GM12874 (cell line): ENCODE data around the gene ABHD8.

Experiments
- TF ChIP-seq, protein P1 (sequence below): IDR thresholded peaks from 2 replicates; pipeline ENCODE4 v1.5.1; 2011; ENCODE audit warnings: low read depth, mild to moderate bottlenecking, control low read depth, low read length, moderate library complexity; ENCODE audit not compliant: insufficient read depth

Gene ABHD8

DNA sequence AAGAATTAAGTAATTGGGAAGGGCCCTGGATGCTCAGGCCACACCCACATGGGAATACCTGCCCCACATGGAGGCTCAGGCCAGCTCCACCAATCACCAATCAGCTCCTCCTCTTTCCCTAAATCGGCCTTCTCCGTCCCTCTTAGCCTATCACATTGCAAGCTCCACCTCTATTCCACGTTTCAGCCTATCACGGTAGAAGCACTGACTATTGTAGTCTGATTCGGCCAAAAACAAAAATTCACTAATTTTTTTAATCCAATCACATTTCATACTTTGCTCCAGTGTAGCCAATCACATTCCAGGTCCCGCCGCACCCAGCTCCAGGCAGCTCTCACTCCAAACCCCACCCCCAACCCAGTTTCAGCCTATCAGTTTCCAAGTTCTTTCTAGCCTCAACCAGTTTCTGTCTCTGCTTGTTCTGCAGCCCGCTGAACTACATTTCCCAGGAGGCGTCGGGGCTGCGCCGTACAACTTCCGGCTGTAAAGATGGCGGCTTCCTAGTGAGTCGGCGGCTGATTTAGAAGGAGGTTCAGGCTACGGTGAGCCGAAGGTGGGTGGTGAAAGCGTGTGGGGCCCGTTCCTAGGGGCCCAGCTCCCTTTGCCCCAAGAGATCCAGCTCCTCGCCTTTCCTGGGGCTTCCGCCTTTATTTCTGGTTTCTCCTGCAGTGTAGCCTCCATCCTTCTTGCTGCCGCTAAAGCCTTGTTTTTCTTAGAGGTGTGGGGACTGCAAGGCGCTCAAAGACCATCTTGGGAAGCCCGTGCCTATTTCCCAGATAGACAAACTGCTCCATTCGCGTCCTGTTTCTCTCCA, 36.0 kb downstream of the ABHD8 start, which contains the start of gene BABAM1:
BABAM1 (plus strand) TSS at position 469 of the 814 bp plus-strand sequence. CDS start 1,364 bp downstream, outside the sequence.
- TF ChIP-seq, protein P1, sequence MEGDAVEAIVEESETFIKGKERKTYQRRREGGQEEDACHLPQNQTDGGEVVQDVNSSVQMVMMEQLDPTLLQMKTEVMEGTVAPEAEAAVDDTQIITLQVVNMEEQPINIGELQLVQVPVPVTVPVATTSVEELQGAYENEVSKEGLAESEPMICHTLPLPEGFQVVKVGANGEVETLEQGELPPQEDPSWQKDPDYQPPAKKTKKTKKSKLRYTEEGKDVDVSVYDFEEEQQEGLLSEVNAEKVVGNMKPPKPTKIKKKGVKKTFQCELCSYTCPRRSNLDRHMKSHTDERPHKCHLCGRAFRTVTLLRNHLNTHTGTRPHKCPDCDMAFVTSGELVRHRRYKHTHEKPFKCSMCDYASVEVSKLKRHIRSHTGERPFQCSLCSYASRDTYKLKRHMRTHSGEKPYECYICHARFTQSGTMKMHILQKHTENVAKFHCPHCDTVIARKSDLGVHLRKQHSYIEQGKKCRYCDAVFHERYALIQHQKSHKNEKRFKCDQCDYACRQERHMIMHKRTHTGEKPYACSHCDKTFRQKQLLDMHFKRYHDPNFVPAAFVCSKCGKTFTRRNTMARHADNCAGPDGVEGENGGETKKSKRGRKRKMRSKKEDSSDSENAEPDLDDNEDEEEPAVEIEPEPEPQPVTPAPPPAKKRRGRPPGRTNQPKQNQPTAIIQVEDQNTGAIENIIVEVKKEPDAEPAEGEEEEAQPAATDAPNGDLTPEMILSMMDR: no peak

DNA sequence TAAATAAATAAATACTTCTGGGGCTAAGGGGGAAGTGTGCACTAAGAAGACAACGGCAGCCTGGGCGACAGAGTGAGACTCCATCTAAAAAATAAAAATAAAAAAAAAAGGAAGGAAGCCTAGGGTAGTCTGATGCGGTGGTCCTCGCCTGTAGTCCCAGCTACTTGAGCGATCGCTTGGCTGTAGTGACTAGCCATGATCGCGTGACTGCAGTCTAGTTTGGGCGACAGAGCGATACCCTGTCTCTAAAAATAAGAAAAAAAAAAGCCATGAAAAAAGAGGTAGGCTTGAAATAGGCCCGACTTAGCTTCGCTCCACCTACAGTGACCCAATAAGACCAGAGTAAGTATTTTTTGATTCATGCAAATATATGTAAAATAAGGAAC, 36.6 kb downstream of the ABHD8 start:
- TF ChIP-seq, protein P1: no peak

DNA sequence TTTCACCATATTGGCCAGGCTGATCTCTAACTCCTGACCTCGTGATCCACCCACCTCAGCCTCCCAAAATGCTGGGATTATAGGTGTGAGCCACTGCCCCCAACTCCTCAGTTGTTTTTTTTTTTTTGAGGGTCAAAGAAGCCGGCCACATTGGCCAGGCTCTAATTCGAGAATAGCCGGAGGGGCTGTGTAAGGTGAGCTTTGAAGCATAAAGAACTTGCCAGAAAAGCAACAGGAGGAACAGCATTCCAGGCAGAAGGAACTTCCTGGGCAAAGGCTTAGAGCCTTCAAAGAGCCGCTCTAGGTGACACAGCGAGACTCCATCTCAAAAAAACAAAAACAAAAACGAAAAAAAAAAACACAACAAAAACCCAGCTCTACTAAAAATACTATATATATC, 37.2 kb downstream of the ABHD8 start:
- TF ChIP-seq, protein P1: no peak

DNA sequence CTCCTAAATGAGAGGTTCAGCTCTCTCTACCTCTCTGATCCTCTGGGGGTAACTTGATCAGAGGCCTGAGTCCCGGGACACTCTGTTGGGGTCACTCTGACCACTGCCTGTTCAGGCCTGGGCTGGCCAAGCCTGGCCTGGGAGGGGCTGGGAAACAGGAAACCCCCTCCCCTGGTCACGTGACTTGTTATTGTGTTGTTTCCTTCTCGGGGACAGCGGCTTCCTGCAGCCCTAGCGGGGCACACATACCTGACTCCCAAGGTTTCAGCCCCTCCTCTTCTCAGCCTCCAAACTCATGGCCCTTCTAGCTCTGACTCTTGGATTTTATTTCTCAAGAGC, 38.6 kb downstream of the ABHD8 start, which contains the start of gene USHBP1:
USHBP1 (minus strand) TSS at position 105 of the 339 bp plus-strand sequence. CDS start 446 bp downstream, outside the sequence.
- TF ChIP-seq, protein P1: no peak

DNA sequence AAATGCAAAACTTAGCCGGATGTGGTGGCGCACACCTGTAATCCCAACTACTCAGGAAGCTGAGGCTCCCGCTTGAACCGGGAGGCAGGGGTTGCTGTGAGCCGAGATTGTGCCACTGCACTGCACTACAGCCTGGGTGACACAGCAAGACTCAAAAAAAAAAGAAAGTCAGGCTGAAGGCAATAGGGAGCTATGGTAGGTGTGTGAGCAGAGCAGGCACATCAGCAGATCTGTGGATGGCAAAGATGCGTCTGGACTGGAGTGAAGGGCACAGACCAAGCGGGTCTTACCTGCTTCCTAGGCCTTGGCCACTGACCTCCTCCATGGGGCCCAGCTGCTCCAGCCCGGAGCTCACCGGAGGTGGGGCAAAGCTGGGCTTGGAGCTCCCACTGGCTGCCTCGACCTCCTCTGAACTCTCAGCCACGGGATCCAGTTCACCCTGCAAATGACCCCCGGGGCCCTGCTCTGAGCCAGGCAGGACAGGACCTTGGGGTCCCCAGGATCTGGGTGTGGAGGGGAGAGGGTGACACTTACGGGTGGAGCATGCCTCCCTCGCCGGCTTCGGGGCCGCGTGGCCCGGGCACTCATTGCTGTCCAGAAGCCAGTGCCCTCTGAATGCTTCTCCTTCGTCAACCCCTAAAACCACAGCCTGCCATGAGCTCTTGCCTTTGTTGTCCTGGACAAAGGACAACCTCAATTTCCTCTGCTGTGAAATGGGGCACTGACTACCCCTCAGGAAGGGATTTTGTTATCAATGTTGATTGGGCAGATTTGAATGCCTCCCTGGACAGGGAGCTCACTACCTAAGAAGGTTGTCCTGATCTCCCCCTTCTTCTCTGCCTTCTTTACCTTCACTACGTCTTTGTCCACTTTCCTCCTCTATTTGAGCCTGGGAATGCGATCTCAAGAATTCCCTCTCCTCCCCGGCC, 39.2 kb downstream of the ABHD8 start:
- TF ChIP-seq, protein P1: no peak

DNA sequence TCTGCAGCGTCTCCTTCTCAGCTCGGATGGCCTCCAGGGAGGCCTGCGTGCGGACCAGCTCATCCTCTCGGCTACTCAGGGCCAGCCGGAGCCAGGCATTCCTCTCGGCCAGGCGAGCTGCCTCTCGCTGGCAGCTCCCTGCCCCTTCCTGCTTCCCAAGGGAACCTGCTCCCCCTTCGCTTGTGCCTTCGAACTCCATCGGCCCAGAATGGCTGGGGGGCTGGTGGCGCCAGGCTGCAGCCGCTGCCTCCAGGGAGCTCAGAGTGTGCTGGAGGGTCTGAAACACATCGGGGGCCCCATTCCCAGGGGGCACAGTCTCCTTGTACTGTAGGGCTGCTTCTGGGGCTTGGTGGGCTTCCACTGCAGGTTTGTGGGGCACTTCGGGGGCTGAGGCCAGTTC, 40.7 kb downstream of the ABHD8 start:
- TF ChIP-seq, protein P1: no peak

DNA sequence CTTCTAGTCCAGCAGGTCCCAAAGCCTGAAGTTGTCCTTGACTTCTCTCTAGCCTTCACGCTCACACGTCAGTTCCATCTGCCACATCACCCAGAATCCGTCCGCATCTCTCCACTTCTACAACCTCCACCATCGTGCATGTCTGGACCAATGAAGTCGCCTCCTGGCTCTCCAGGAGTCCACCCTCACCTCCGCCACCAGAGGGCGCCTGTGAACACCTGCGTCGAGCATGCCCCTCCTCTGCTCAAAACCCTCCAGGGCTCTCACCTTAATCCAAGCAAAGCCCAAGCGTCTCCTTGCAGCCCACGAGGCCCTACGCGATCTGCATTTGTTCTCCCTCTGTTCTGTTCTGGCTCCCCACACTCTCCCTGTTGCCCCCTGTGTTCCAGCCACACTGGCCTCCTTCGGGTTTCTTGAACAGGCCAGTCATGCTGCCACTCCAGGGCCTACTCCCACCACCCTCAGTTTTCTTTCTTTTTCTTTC, 42.3 kb downstream of the ABHD8 start:
- TF ChIP-seq, protein P1: peak; percentile 98
